ENCODE data around the gene NRXN2. TPM values are rescaled to one million over a fixed set of nuclear protein-coding genes. Genes with fewer than 3 reads are reported as not detected.
"Not testable (repeated sequence)": the region's sequence is repeated elsewhere in the genome, so short reads cannot be mapped to it uniquely, and the experiment has no call there.

NRXN2 gene
- total RNA-seq, 1 experiment from 2014 or later = 0.14 TPM

DNA sequence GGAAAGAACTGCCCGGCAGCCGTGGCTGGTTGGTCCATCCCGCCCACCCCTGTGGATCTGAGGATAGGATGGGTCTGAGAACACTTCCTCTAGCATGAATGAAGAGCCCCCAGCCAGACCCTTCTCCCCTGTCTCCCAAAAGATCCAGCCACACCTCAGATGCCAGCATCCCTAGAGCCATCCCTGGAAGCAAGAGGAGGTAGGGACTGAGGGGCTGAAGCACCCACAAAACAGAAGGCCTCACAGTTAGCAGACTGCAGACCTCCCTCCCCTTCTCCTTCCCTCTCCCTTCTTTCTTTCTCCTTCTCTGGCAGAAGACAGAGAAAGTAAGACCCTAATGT is 1.7 kb downstream of the NRXN2 start:
- DNase-seq (ENCODE audit: low spot score) = no peak

DNA sequence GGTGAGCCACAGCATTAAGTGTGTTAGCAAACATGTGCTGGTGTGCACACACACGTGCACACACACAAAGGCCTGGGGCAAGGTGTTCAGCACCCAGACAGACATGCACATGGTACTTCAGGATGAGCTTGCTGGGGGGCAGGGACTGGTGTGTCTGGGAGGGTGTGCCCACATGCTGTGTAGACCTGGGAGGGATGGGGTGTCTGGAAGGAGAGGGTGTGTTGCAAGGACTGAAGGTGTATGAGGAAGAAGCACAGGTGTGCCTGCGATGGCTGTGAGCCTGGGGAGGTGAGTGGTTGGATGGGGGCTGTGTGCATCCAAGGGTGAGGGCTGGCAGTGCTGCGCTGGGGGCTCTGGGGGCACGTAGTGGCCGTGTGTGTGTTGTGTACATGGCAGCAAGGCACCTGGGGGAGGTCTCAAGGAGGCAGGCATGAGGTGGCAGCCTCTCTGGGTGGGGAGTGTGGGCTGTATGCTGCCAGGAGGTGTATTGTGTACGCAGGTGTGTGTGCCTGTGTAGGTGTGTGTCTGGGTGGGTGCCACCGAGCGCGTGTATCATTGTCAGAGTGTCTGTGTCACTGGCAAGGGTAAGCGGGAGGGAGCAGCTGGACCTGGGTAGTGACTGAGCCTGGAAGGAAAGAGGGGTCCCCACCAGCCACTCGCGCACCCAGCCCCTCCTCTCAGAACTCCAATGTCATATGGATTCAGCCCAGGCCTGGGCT is 2.2 kb downstream of the NRXN2 start:
- DNase-seq (ENCODE audit: low spot score) = no peak

DNA sequence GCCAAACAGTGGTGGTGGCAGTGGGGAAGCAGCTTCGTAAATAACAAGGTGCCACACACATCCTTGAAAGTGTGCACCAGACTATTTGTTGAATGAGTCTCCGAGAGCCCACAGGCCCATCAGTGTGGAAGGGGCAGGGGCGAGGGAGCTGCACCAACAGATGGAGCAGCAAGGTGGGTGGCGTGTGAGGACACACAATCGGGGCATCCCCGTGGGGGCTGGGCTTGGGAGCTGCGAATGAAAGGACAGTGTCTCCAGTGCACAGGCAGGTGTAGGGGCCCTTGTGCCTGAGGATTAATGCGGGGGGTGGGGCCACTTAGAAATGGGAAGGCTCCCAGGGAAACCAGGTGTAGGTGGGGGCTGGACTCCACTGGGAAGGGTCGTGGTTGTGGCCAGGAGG is 2.8 kb downstream of the NRXN2 start:
- no peak for DNase-seq (ENCODE audit: low spot score)

DNA sequence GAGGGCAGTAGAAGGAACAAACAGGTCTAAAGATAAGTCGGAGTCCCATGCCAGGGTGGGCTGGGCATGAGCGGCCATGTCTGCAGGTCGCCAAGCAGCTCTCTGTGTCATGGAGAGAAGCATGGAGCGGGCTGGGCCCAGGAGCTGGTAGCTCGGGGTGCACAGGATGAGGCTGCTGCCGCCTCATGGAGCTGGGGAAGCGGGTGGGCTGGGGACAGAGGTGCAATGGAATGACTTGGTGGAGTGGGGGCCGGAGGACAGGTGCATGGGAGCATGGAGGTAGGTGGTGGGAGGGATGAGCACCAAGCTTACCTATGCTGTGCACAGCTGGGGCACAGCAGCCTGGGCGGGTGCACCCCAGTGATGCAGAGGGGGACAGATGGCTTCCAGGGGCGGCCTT is 3.6 kb downstream of the NRXN2 start:
- no peak for DNase-seq (ENCODE audit: low spot score)

DNA sequence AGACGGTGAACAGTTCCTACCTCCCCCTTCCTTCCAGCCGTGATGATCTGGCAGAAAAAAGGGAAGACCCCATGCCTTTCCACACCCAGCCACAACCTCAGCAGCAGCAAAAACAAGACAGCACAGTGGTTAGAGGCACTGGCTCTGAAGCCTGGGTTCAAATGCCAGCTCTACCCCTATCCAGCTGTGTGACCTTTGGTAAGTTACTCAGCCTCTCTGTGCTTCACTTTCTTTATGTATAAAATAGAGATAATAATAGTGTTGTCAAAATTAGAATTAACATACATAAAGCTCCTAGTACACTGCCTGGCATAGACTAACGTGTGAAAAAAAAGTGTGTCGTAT is 4.2 kb downstream of the NRXN2 start:
- DNase-seq (ENCODE audit: low spot score) = no peak

DNA sequence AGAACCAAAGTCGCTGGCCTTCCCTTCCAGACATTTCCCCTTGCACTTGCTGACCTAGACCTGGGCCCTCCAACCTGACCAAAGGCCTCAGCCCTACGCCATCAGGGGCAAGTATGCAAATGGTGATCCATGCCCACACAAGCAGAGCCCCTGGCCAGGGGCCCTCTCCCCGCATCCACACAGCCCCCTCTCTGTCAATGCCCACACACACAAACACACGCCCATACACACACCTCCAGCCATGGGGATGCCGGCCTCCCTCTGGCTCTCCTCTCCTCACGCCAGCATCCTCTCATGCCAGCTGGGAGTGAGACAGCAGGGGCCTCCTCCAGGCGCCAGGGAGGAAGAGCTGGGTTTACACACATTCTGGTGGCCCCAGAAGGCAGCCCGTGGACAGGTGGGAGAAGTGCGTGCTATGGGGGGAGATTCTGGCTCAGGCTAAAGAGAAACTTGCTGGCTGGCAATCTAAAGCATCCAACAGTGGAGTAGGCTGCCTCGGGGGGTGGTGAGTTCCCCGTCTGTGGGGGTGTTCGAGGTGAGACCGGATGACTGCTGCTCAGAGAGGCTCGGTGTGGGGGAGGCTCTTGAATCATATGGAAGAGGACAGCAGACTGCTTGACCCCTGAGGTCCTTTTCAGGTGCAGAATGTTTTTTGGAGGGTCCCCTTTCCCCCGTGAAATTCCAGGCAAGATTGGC is 4.8 kb downstream of the NRXN2 start:
- no peak for DNase-seq (ENCODE audit: low spot score)

DNA sequence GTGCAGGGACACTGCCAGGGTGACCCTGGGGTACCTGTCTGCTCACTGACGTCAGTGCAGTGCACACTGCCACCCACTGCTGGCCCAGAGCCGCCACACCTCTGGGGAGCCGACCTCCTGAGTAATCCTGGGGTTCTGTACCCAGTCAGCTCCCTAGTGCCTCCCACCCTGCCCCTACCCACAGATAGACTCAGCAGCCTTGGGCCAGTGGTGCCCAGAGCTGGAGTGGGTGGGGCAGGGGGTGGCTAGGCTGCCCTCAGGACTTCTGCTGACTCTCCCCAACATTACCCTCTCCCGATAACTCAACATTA is 5.8 kb downstream of the NRXN2 start:
- DNase-seq (ENCODE audit: low spot score) = no peak

DNA sequence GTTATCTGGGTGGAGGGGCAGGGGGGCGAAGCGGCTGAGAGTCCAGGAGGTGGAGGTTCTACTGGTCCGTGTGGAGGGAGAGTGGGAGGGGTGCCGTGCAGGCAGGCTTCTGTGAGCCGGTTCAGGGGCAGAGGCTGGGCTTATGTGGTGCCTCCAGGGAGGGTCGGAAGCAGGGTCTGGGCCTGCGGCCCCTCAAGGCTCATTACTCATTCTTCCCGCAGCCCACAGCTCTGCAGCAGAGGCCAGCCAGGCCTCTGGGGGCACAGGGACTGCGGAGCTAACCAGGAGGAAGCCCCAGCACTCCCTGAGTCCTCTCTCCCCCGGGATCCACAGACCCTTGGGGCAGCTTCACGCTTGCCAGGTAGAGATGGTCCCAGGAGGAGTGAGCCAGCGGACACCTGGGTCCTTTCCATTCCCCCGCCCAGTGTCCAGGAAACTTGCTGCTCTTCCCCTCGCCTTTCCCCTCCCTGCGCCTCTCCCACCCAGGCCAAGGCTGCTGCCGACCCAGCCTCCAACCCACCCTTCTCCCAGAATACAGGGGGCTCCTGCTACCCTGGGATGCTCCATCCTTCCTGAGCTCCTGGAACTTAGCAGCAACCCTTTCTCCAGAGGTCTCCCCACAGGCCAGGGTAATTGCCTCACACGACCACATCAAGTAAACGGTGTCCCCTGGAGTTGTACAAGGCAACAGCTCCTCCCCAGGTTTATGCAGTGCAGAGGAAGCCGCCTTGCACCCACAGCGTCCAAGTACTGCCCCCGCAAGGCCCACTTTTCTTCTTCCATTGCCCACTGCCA is 6.3 kb downstream of the NRXN2 start:
- no peak for DNase-seq (ENCODE audit: low spot score)

DNA sequence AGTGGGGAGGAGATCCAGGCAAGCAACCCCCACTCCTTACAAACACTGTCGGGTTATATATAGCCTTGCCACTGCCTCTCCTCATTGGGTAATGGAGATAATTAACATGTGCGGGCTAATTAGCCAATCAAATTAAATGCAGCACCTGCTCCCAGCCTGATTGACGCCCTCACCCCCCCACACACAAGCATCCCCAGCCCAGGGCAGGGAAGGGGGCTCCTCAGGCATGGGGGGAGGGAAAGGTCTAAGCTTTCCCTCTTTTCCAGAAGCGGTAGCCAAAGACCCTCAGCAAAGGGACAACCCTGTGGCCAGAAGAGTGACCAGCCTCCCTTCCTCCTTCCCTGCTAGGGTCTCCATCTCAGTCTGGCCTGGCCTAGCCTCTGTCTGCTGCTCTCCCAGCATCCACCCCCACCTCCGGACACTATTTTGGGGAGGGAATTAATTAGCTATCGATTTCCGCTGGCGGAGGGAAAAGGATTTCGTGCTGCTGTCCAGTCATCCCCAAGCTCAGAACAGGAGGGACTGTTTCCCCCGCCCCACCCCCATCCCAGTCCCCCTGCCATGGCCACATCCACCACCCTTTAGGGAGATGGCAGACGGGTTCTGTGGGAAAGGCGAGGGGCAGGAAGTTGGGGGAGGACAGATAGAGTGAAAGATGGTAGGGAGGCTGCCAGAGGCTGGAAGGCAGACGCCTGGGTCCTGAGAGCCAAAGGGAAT is 7.1 kb downstream of the NRXN2 start:
- no peak for DNase-seq (ENCODE audit: low spot score)

DNA sequence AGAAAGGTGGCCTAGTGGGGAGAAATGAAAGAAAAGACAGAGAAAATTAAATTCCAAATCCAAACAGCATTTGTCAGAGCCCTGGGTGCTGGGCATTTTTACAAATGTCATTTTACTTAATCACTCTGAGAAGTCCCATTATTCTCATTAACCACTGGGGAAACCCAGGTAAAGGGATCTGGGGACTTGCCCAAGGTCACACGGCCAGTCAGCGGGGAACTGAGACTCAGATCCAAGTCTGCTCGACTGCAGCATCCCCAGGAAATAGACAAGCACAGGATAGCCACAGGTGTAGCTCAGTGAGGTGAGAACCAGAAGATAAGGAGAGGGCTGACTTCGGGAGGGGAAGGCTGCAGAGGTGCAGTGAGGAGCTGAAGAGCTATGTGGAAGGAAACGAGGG is 7.9 kb downstream of the NRXN2 start:
- DNase-seq (ENCODE audit: low spot score) = no peak

DNA sequence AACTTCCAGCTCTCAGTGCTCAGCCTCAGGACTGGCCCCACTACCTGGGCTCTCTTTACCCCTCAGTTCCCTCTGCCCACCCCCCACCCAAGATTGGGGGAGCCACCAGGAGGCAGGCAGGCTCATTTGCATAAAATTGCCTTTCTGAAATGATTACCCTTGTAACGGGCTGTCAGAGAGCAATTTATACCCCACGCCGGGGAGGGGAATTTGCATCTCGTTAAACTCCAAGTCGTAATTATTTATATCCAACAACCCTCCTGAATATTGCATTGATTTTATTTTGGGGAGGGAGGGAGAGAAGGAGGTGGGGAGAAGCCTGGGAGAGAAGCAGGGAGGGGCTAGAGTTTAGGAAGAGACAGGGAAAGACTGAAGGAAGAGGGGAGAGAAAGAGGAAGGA is 8.3 kb downstream of the NRXN2 start:
- no peak for DNase-seq (ENCODE audit: low spot score)

DNA sequence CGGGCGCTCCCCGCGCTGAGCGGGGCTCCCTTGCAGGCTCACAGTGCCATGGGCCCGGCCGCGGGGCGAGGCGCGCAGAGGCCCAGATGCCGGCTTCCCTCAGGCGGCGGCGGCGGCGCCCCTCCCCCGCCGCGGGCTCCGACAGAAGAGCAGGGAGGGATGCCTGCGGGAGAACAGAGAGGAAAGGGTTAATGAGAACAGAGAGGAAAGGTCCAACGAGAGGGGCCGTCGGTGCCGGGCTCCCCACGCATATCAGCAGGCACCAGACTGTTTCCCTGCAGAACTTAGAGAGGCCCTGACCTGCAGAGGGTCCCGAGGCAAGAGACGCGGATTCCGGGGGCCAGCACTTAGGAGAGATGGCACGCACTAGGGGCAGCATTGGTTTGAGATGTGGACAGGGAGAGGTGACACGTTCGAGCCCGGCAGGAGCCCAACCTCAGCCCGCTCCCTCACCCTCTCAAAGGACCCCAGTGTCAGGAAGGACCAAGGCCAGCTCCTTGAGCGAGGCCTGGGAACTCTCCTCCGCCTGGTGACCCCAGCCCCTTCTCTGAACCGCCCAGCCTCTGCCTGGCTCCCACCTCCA is 9.1 kb downstream of the NRXN2 start:
- DNase-seq (ENCODE audit: low spot score) = no peak

DNA sequence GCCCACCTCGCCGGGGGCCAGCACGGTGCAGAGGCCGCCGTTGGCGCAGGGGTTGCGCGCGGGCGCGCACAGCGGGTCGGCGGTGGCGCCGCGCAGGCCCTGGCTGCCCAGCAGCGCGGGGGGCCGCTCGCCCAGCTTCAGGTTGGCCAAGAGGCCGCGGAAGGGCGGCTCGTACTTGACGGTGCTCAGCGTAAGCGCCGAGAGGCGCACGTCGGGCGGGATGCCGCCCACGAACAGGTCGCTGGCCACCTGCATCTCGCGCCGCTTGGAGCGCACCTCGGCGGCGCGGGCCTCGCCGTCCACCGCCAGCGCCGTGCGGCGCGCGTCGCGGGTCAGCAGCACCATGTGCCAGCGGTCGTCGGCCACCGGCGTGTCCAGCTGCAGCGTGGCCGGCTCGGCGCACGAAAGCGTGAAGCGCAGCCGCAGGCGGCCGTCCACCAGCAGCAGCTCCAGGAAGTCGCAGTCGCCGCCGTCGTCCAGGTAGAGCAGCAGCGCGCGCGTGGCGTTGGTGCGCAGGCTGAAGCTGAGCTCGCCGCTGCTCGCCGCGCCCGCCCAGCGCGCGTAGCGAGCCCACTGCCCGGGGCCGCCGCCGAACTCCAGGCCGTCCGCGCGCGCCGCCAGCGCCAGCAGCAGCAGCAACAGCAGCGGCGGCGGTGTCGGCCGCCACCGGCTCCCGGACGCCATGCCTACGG is 9.8 kb downstream of the NRXN2 start:
- no peak for DNase-seq (ENCODE audit: low spot score)

DNA sequence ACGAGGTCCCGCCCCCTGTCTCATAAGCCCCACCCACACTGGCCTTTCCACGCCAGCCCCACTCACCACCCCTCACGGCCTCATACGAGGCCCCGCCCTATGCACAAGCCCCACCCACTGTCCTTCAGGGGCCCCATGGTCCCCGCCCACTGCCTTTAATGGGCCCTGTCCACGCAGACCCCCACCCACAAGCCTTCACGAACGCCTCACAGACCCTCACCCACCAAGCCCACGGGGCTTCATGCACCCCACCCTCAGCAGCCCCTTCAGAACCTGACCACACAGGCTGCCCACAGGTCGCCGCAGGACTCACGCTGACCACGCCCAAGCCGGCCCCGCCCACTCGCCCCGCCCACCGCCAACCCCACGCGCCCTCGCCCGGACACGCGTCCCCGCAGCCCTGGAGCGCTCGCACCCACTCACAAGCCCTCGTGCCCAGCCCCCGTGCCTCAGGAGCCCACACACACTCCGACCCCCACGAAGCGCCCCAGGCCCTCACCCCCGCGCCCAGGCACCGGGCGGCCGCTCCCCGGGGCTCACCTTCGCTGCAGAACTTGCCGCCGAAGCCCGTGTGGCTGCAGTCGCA is 10.5 kb downstream of the NRXN2 start:
- no peak for DNase-seq (ENCODE audit: low spot score)

DNA sequence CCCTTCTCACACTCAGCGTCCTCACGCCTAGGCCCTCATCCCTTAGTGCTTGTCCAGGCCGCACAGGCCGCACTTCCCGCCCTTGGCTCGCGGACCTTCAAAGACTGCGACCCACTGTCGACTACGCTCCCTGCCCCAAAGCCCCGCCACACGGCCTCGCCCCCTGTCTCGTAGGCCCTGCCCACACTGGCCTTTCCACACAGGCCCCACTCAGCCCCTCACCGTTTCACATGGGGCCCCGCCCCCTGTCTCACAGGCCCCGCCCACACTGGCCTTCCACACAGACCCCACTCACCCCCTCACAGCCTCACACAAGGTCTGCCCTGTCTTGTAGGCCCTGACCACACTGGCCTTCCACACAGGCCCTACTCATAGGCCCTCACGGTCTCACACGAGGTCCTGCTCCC is 11.0 kb downstream of the NRXN2 start:
- DNase-seq (ENCODE audit: low spot score) = no peak

DNA sequence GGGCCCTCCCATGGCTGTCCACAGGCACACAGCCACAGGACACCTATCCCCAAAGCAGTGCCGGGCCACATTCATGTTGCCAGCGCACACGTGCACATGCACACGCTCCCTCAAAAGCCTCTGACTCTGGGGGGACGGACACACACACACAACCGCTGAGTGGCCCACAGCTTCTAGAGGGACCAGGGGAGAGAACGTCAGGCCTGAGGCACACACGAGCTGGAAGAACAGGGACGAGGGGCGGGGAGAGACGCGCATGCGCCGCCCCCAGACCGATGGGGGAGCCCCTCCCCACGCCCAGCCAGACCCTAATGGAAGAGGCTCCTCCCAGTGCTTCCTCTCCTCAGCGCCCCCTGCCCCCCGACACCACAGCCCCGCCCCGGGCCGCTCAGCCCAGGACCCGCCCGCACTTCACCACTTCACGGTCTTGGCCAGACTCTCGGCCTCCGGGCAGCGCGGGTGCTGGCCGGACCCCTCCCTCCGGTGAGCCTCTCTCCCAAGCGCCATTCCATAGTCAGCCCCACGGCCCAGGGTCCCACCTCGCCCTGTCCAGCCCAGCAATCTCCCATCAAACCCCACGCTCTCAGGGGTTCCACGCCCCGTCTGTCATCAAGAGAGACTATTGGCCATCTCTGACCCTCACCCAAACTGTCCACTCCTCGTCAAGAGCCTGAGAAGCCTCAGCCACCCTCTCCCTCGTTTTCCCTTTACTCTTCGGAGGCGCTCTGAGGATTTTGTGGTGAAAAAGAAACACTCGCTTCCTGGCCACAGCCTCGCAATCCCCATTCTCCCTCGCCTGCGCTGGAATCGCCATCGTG is 11.7 kb downstream of the NRXN2 start:
- DNase-seq (ENCODE audit: low spot score) = no peak

DNA sequence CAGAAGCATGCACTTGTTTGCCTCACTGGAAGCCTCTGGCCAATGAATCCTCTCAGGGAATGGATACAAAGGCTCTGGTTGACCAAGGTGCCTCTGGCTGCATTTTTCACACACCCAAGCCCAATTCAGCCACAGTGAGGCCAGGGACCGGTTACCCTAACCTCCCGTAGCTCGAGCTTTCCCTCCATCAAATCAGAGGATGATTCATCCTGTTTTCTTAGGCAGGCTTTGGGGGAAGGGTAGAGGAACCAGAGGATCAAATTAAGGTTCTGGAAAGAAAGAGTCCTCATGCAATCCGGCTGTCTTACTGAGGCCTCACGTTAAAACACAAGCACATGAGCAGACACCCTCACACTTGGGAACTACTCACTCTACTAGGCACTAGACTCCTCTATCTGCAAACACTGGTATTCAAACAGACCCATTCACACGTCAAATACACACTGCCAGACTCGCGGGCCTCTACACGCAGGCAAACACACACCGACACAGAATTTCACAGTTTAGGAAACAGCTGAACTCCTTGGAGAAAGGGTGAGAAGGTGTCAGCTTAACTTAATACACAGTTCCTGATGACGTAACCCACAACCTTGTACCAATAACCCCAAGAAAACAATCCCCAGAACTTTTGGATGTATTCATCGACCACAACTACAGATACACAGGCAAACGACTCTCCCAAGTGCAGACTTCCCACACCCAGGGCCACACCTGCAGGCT is 12.4 kb downstream of the NRXN2 start:
- no peak for DNase-seq (ENCODE audit: low spot score)

DNA sequence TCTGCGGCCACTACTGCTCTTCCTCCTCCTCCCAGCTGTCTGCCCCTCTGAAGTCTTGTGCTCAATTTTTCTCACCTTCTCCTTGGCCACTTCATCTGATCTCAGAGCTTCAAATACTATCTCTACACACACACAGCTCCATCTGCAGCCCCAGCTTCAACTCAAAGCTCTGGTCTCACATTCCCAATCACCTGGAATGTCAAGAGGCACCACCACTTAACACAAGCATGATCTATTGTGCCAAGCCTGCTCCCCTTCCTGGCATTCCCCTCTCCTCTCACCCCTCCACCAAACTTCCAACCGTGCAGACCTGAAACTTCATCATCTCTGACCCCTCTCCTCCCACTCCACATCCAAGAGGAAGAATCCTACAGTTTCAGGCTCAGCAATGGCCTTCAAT is 17.5 kb downstream of the NRXN2 start:
- no peak for DNase-seq (ENCODE audit: low spot score)

DNA sequence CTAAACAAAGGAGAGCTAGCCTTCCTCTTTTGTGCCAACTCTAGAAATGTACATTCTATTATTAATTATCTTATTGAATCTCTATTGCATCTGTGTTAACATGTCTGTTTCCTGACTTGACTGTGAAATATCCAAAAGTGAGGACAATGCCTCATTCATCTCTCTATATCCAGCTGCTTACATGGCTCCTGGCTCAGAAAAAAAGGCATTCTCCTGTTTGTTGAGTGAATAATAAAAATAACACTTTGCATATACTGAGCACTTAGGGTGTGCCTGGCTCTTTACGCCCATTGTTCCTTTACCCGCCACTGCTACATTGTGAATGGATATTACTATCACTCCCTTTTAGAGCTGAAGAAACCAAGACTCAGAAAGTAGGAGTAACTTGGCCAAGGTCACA is 19.9 kb downstream of the NRXN2 start:
- no peak for DNase-seq (ENCODE audit: low spot score)

DNA sequence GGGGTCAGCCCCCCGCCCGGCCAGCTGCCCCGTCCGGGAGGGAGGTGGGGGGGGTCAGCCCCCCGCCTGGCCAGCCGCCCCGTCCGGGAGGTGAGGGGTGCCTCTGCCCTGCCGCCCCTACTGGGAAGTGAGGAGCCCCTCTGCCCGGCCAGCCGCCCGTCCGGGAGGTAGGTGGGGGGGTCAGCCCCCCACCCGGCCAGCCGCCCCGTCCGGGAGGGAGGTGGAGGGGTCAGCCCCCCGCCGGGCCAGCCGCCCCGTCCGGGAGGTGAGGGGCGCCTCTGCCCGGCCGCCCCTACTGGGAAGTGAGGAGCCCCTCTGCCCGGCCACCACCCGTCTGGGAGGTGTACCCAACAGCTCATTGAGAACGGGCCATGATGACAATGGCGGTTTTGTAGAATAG is 21.0 kb downstream of the NRXN2 start:
- not testable (repeated sequence) for DNase-seq (ENCODE audit: low spot score)

Measured in A172 (cell line).